RWPE2 (cell line): ENCODE measurements around the gene CYB561D1.
"Not testable (repeated sequence)": the region's sequence is repeated elsewhere in the genome, so short reads cannot be mapped to it uniquely, and the experiment has no call there.

ENCODE experiments used
- ATAC-seq: fragments of 200-7000 bp; cut with Tn5 transposase; 3 replicates; pipeline ENCODE4 v1.9.1; 2021; ENCODE audit warnings: low read depth
- DNase-seq: peaks from one replicate; pipeline ENCODE4 v3.0.0-alpha.2; 2020; ENCODE audit warnings: low spot score
- H3K27ac ChIP-seq: fragments of 450-650 bp; 2 replicates; pipeline ENCODE4 v1.5.1; 2017; ENCODE audit warnings: mild to moderate bottlenecking; ENCODE audit not compliant: poor library complexity, severe bottlenecking
- H3K27me3 ChIP-seq: fragments of 250-450 bp; sonication (Bioruptor Pico); 2 replicates; pipeline ENCODE4 v1.5.1; 2021; ENCODE audit warnings: mild to moderate bottlenecking, moderate library complexity; ENCODE audit not compliant: insufficient read depth, poor library complexity, severe bottlenecking
- H3K36me3 ChIP-seq: fragments of 250-450 bp; sonication (Bioruptor Pico); 2 replicates; pipeline ENCODE4 v1.5.1; 2020; ENCODE audit warnings: low read depth, mild to moderate bottlenecking, moderate library complexity
- H3K4me1 ChIP-seq: fragments of 250-450 bp; sonication (Bioruptor Pico); 2 replicates; pipeline ENCODE4 v1.5.1; 2021; ENCODE audit warnings: mild to moderate bottlenecking, moderate library complexity; ENCODE audit not compliant: insufficient read depth, poor library complexity, severe bottlenecking
- H3K4me3 ChIP-seq: fragments of 250-450 bp; sonication (Bioruptor Pico); 2 replicates; pipeline ENCODE4 v1.5.1; 2021; ENCODE audit warnings: mild to moderate bottlenecking, moderate library complexity; ENCODE audit not compliant: severe bottlenecking
- H3K9me3 ChIP-seq: fragments of 250-450 bp; sonication (Bioruptor Pico); 2 replicates; pipeline ENCODE4 v1.5.1; 2021; ENCODE audit warnings: mild to moderate bottlenecking, moderate library complexity; ENCODE audit not compliant: severe bottlenecking
- CTCF ChIP-seq: fragments of 450-650 bp; IDR thresholded peaks from one replicate; pipeline ENCODE4 v1.5.1; 2017; ENCODE audit warnings: mild to moderate bottlenecking, moderate library complexity; ENCODE audit not compliant: poor library complexity, severe bottlenecking

CYB561D1 gene

GRCh38 chr1:109468903-109469302 is 25.0 kb upstream of the CYB561D1 start:
- TF ChIP-seq CTCF = no peak
- H3K4me1 ChIP-seq = no peaks in the 10 kb centered on the region
- no peak for DNase-seq
- H3K27ac ChIP-seq = no peak overlapping the region
- no peaks in the 10 kb centered on the region for H3K36me3 ChIP-seq
- H3K4me3 ChIP-seq = no peak overlapping the region
- no peaks in the 10 kb centered on the region for H3K9me3 ChIP-seq
- peaks cover 80% of the 10 kb centered on the region for H3K27me3 ChIP-seq
- no peak for ATAC-seq

DNA sequence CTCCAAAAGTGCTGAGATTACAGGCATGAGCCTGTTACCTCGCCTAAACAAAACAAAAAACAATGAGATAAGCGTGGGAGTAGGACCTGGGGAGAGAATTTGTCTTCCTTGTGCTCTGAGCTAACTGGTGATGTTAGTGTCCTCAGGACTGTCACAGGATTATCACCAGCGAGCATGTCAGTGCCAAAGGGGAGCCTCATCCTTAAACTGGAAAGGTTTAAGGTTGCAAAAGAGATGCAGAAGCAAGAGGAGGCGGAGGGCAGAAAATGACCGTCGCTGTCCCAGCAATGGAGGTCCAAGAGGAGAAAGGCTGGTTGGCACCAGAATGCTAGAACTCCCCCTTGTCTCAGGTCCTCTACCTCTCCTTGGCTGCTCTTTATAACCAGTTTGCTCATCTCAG is 23.6 kb upstream of the CYB561D1 start:
- Histone ChIP-seq H3K27me3 (peaks cover 67% of the 10 kb centered on the region), H3K4me3 (no peak overlapping the region)
- no peak for TF ChIP-seq CTCF

DNA sequence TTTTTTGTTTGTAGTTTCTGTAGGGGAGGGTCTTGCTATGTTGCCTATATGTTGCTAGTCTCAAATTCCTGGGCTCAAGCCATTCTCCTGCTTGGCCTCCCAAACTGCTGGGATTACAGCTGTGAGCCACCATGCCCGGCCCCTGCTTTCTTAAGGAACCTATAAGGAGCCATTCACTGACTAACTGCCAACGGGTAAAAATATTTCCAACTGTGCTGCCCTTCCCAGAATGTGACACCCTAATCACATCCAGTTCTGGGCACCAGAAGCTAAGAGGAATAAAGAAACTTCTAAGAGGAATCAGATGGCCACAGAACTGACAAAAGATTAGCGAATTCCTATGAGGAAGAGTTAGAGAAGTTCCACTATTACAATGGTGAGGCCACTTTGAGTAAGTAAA is 21.1 kb upstream of the CYB561D1 start:
- DNase-seq = no peak
- Histone ChIP-seq H3K27ac (no peak overlapping the region), H3K4me3 (no peak overlapping the region), H3K36me3 (no peaks in the 10 kb centered on the region), H3K27me3 (peaks cover 43% of the 10 kb centered on the region), H3K9me3 (no peaks in the 10 kb centered on the region), H3K4me1 (no peaks in the 10 kb centered on the region)
- ATAC-seq = no peak
- no peak for TF ChIP-seq CTCF

More for the DNA sequence above, 23.6 kb upstream of the CYB561D1 start:
- no peaks in the 10 kb centered on the region for H3K4me1 ChIP-seq
- no peaks in the 10 kb centered on the region for H3K9me3 ChIP-seq
- DNase-seq (no peak), ATAC-seq (no peak)
- no peak overlapping the region for H3K27ac ChIP-seq
- H3K36me3 ChIP-seq = no peaks in the 10 kb centered on the region

DNA sequence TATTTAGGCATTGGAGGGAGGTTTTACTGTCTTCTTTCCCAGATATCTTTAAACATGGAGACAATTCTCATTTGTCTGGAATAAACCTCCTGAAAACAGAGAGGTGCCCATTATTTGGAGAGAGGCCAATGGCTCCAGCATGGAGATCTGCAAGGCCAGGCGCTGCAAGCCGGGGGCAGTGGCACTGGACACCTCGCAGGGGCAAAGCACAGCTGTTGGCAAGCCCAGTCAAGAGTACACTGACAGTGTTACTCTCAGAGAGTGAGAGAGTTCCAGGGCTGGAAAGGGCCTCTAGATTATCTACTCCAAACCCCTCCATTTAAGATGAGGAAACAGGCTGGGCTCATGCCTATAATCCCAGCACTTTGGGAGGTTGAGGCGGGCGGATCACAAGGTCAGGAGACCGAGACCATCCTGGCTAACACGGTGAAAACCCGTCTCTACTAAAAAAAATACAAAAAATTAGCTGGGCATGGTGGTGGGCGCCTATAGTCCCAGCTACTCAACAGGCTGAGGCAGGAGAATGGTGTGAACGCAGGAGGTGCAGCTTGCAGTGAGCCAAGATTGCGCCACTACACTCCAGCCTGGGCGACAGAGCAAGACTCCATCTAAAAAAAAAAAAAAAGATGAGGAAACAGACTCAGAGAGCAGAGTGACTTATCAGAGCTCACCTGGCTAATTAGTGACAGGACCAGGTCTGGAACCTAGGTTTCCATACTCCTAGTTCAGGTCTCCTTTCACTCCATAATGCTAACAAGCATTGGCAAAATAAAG is 20.4 kb upstream of the CYB561D1 start:
- H3K9me3 ChIP-seq, DNase-seq, H3K36me3 ChIP-seq, H3K4me1 ChIP-seq, ATAC-seq, H3K4me3 ChIP-seq, H3K27ac ChIP-seq: not testable (repeated sequence)
- peaks cover 36% of the 10 kb centered on the region for H3K27me3 ChIP-seq

DNA sequence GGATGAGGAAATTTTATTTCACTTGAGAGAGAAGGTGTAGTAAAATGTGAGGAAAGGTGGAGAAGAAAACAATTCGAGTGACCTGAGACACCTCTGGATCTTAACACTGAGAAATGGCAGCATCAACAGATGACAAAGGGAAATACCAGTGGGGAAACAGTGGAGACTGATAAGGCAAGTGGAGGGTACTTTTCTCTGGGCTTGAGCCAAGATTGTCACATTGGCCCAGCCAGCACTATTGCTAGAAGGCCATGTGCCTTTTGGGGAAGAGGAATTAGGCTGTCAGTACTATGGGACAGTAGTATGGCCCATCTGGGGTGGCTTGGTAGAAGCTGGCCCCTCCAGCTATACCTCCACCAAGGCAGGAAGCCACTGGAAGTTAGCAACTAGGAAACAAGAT is 19.2 kb upstream of the CYB561D1 start:
- no peak for ATAC-seq
- Histone ChIP-seq H3K4me1 (no peaks in the 10 kb centered on the region), H3K9me3 (no peaks in the 10 kb centered on the region), H3K4me3 (no peak overlapping the region), H3K27ac (no peak overlapping the region), H3K36me3 (no peaks in the 10 kb centered on the region), H3K27me3 (peaks cover 25% of the 10 kb centered on the region)
- no peak for TF ChIP-seq CTCF
- no peak for DNase-seq
